LNCaP clone FGC (cell line): ENCODE data around the gene TECTB.

ENCODE experiments used
- DNase-seq: peaks from one replicate; pipeline ENCODE4 v3.0.0-alpha.2; 2011; ENCODE audit warnings: low read depth
- H3K4me3 ChIP-seq: 2 replicates; pipeline ENCODE4 v1.5.1; 2011; ENCODE audit warnings: mild to moderate bottlenecking, low read depth, low read length, control low read depth
- TF ChIP-seq, protein P1 (sequence below): IDR thresholded peaks from 2 replicates; pipeline ENCODE4 v1.5.1; 2012; ENCODE audit warnings: mild to moderate bottlenecking; ENCODE audit not compliant: control insufficient read depth, insufficient read depth; ENCODE audit errors: extremely low read depth

Gene TECTB

GRCh38 chr10:112335111-112335867, 52.1 kb downstream of the TECTB start:
- DNase-seq: no peak
- no peak overlapping the region for H3K4me3 ChIP-seq
- TF ChIP-seq, protein P1, sequence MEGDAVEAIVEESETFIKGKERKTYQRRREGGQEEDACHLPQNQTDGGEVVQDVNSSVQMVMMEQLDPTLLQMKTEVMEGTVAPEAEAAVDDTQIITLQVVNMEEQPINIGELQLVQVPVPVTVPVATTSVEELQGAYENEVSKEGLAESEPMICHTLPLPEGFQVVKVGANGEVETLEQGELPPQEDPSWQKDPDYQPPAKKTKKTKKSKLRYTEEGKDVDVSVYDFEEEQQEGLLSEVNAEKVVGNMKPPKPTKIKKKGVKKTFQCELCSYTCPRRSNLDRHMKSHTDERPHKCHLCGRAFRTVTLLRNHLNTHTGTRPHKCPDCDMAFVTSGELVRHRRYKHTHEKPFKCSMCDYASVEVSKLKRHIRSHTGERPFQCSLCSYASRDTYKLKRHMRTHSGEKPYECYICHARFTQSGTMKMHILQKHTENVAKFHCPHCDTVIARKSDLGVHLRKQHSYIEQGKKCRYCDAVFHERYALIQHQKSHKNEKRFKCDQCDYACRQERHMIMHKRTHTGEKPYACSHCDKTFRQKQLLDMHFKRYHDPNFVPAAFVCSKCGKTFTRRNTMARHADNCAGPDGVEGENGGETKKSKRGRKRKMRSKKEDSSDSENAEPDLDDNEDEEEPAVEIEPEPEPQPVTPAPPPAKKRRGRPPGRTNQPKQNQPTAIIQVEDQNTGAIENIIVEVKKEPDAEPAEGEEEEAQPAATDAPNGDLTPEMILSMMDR: no peak

GRCh38 chr10:112335868-112336265, 52.7 kb downstream of the TECTB start:
- no peak overlapping the region for H3K4me3 ChIP-seq
- DNase-seq: no peak

GRCh38 chr10:112336556-112337201, 53.5 kb downstream of the TECTB start:
- TF ChIP-seq, protein P1: no peak

More at GRCh38 chr10:112335868-112336265, 52.7 kb downstream of the TECTB start:
- TF ChIP-seq, protein P1: no peak

DNA sequence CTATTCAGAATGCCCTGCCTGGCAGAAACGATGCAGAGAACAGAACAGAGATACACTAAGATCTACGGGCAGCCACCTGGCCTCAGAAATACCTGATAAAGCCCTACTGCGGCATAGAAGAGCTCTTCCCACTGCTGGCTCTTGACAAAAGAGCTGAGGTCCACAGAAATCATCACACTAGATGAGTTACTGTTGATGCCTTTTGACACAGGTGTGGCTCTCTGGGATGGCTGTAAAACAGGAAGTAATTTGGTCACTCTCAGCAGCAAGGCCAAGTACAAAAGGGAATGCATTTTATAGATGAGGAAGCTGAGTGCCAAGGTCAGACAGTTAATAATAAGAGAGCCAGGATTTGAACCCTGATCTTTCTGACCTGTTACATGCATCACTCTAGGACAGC, 55.8 kb downstream of the TECTB start:
- TF ChIP-seq, protein P1: no peak
- no peak overlapping the region for H3K4me3 ChIP-seq
- no peak for DNase-seq

More at GRCh38 chr10:112336556-112337201, 53.5 kb downstream of the TECTB start:
- DNase-seq: no peak
- H3K4me3 ChIP-seq: no peak overlapping the region

GRCh38 chr10:112340601-112341000, 57.4 kb downstream of the TECTB start:
- no peak for DNase-seq
- no peak overlapping the region for H3K4me3 ChIP-seq

DNA sequence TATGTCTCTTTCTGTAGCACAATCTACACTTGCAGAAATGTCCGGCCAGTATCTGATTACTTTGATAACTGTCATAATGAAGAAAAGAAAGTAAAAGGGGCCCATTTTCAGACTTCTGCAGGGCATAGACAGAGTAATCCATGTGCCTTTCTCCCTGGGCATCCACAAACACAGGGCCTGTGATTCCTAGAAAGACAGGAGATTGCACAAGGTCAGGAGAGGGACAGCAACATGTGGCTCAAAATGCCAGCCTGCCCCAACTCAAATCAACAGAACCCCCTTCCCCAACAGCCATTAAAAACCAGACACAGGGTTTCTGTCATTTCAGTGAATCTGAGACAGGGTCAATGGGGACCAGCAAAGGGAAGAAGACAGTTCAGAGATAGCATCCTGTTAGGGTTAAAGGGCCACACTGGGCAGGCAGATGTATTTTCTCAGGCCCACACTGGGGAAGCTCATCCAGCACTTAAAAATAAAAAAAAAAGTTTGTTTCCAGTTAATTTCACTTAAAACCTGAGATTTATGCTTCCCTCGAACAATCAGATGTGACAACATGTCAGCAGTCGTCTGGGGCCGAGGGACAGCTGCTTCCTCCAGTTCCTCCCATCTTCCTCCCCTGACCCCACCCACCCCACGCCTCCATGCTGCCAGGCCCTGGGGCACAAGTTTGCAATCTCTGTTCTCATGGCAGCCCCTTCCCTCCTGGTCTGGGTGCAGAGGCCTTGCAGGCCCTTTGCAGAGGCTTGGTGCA, 60.0 kb downstream of the TECTB start:
- DNase-seq: no peak
- no peak overlapping the region for H3K4me3 ChIP-seq
- TF ChIP-seq, protein P1: no peak

More at GRCh38 chr10:112340601-112341000, 57.4 kb downstream of the TECTB start:
- TF ChIP-seq, protein P1: no peak
